HG03558 (cell line): ENCODE results near the gene EIPR1.
"Not testable (repeated sequence)": the region's sequence is repeated elsewhere in the genome, so short reads cannot be mapped to it uniquely, and the experiment has no call there.

Source experiments
- ATAC-seq: cut with Tn5 transposase; IDR thresholded peaks from one replicate; pipeline ENCODE4 v1.9.1; 2021; ENCODE audit warnings: moderate number of reproducible peaks; ENCODE audit not compliant: unreplicated experiment; ENCODE audit errors: extremely low read depth

EIPR1 gene

GRCh38 chr2:3365219-3365618, 12.4 kb downstream of the EIPR1 start:
- no peak for ATAC-seq

DNA sequence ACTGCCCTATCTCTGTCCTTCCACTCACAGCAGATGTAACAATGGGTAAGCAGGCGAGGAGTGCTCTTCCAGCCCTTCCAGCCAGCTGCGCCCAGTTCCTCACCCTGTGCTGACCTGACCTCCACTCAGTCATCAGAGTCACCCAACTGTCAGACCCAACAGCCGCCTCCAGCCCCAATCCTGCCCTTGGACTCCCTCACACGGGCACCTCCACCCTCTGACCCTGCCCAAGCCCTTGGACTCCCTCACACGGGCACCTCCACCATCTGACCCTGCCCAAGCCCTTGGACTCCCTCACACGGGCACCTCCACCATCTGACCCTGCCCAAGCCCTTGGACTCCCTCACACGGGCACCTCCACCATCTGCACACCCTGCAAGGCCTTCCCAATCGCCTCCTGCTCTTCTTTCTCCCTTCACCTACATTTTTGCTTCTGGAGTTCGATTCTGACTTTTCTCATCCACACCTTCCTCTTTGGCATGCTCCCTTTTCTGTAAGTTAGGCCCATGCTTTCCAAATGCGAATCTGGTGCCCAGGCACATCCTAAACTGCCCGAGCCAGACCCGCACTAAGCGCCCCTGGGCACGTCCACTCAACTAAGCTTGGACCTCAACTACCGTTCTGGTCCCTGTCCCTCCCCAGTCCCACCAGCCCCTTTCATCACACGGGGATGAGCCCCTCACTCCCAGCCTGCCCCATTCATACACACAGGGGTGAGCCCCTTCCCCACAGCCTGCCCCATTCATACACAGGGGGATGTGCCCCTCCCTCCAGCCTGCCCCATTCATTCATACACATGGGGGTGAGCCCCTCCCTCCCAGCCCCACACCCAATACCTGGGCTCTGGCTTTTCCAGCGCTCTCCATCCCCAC, 15.9 kb downstream of the EIPR1 start:
- ATAC-seq, result no peak

GRCh38 chr2:3357926-3358325, 19.7 kb downstream of the EIPR1 start:
- ATAC-seq, result no peak

GRCh38 chr2:3357446-3357845, 20.2 kb downstream of the EIPR1 start:
- not testable (repeated sequence) for ATAC-seq

DNA sequence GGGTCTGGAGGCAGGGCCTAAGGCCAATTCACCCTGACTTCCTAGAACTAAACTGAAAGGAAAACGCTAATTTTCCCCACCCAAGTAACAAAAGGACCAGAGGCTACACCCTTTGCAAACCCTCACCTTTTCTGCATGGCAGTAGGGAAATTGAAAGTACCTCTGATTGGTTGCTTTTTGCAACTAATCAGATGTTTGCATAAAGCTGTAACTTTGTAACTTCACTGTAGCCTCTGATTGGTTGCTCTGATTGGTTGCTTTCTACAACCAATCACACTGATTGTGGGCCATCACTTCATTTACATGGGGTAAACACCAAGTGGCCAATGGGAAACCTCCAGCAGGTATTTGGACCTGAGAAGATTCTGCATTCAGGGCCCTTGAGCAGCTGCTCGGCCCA, 20.8 kb downstream of the EIPR1 start:
- ATAC-seq, result no peak

GRCh38 chr2:3355951-3356569, 21.6 kb downstream of the EIPR1 start:
- ATAC-seq, result no peak

- ATAC-seq, result no peak
These were observed 22.6 kb downstream of the EIPR1 start for GRCh38 chr2:3354986-3355385.

GRCh38 chr2:3349211-3349693, 28.4 kb downstream of the EIPR1 start:
- ATAC-seq, result no peak

DNA sequence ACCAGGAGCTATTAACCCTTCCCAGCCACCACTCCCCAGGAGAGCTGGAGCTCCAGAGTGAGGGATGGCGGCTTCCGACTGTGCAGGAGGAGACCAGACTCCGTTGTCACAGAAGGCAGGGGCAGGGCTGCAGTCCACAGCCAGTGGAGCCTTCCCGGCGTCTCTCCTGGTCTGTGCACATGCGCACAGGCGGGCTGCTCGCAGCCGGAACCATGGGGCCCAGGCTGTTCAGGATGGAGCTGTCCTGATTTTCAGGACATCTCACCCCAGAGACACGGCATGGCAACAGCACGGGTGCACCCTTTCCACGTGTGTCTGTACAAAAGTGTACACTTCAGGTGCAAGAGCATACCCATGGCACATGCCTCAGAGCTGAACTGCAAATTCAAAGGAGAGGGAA, 28.9 kb downstream of the EIPR1 start:
- no peak for ATAC-seq

GRCh38 chr2:3345621-3346020, 32.0 kb downstream of the EIPR1 start:
- no peak for ATAC-seq

GRCh38 chr2:3344897-3345296, 32.7 kb downstream of the EIPR1 start:
- no peak for ATAC-seq

- no peak for ATAC-seq
These were observed 34.6 kb downstream of the EIPR1 start for GRCh38 chr2:3343012-3343411.

DNA sequence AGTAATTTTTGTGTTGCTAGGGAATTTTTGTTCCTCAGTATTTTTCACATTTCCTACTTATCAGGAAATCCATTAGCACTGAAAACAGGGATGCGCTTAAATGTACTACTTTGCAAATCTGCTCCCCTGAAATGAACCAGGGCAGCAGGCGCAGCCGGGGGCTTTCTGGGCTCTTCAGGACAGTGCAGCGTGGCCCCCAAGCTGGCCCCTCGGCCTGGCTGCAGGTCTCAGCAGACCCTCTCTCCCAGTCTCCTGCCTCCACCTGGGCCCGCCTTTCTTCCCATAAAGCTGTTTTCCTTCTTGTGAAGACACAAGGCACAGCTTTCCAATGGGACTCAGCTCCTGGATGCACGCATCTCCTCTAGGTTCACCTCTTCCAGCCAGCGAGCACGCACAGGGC, 35.3 kb downstream of the EIPR1 start:
- ATAC-seq, result no peak

DNA sequence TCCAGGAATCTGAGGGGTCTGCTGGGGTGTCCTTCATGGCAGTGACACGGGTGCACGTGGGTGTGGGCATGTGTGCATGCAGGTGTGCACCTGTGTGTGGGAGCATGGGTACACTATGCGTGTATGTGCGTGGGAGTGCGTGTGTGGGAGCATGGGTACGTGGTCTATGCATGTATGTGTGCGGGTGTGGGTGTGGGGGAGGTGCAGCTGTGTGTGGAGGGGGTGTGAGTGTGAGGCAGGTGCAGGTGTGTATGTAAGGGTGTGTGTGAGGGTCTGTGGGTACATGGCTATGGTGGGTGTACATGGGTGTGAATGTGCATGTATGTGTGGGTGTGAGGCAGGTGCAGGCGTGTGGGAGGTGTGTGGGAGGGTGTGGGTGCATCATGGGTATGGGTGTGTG, 36.3 kb downstream of the EIPR1 start:
- ATAC-seq, result no peak

- no peak for ATAC-seq
These were observed 37.5 kb downstream of the EIPR1 start for GRCh38 chr2:3340144-3340543.

GRCh38 chr2:3338340-3338739, 39.3 kb downstream of the EIPR1 start:
- ATAC-seq, result no peak

DNA sequence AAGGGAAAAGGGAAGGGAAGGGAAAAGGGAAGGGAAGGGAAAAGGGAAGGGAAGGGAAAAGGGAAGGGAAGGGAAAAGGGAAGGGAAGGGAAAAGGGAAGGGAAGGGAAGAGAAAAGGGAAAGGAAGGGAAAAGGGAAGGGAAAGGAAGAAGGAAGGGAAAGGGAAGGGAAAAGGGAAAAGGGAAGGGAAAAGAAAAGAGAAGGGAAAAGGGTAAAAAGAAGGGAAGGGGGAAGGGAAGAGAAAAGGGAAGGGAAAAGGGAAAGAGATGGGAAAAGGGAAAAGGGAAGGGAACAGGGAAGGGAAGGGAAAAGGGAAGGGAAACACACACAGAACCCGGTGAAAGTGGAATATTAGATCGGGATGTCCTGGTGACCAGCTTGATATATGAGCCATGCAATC, 40.8 kb downstream of the EIPR1 start:
- ATAC-seq, result no peak

- no peak for ATAC-seq
These were observed 42.9 kb downstream of the EIPR1 start for GRCh38 chr2:3334392-3335345.

GRCh38 chr2:3332133-3332532, 45.5 kb downstream of the EIPR1 start:
- ATAC-seq, result no peak

DNA sequence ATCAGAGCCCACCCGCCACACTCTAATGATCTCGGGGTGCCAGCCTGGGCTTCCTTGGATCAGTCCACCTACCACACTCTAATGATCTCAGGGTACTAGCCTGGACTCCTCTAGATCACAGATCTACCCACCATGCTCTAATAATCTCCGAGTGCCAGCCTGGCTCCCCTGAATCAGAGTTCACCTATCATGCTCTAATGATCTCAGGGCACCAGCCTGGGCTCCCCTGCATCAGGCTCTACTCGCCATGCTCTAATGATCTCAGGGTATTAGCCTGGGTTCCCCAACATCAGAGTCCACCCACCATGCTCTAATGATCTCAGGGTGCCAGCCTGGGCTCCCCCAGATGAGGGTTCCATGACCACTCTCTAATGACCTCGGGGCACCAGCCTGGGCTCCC, 48.1 kb downstream of the EIPR1 start:
- ATAC-seq, result no peak

GRCh38 chr2:3326871-3327270, 50.7 kb downstream of the EIPR1 start:
- ATAC-seq, result no peak
